Brain microvascular endothelial cell (primary cell): Measurements from ENCODE around the gene RAD18.
A peak's percentile ranks its signal among the peaks of the same experiment; 100 is the strongest.

Experiments
- DNase-seq: peaks from one replicate; pipeline ENCODE4 v3.0.0-alpha.2; 2020
- H3K27ac ChIP-seq: fragments of 250-450 bp; sonication (Bioruptor Pico); 2 replicates; pipeline ENCODE4 v1.5.1; 2020; ENCODE audit warnings: mild to moderate bottlenecking, moderate library complexity
- H3K27me3 ChIP-seq: fragments of 250-450 bp; sonication (Bioruptor Pico); replicated peaks from 2 replicates; pipeline ENCODE4 v1.5.1; 2020; ENCODE audit warnings: mild to moderate bottlenecking
- H3K36me3 ChIP-seq: fragments of 250-450 bp; sonication (Bioruptor Pico); replicated peaks from 2 replicates; pipeline ENCODE4 v1.5.1; 2020; ENCODE audit warnings: mild to moderate bottlenecking
- H3K4me3 ChIP-seq: 2 replicates; pipeline ENCODE4 v1.5.1; 2011; ENCODE audit warnings: low read depth, mild to moderate bottlenecking, control low read depth, low read length, moderate library complexity
- CTCF ChIP-seq: IDR thresholded peaks from 2 replicates; pipeline ENCODE4 v1.5.1; 2011; ENCODE audit warnings: low read depth, mild to moderate bottlenecking, moderate library complexity, low read length, control low read depth, inconsistent platforms; ENCODE audit errors: missing control alignments
- in situ Hi-C: cut with HindIII; loops from 2 replicates; pipeline ENCODE4 v1.10.0; 2017; ENCODE audit warnings: low sequenced_read_pairs, low pct_ligation_motif_present

RAD18 gene

GRCh38 chr3:8968375-8968882 is 5.2 kb upstream of the RAD18 start:
- no peak for DNase-seq
- Histone ChIP-seq H3K36me3 (no peaks in the 10 kb centered on the region), H3K4me3 (no peak overlapping the region), H3K27me3 (peaks cover 2% of the 10 kb centered on the region), H3K27ac (no peak overlapping the region)
- in situ Hi-C loops, result no loop called here
- no peak for TF ChIP-seq CTCF

- no peak for TF ChIP-seq CTCF
- DNase-seq, result no peak
- Histone ChIP-seq H3K4me3 (no peak overlapping the region), H3K27me3 (peaks cover 2% of the 10 kb centered on the region), H3K27ac (no peak overlapping the region), H3K36me3 (no peaks in the 10 kb centered on the region)
- in situ Hi-C loops, result no loop called here
These were observed 4.3 kb upstream of the RAD18 start for GRCh38 chr3:8967553-8967952.

- H3K36me3 ChIP-seq, result no peaks in the 10 kb centered on the region
These were observed 3.6 kb upstream of the RAD18 start for GRCh38 chr3:8966820-8967348.

GRCh38 chr3:8966150-8966819 is 3.0 kb upstream of the RAD18 start:
- H3K36me3 ChIP-seq, result no peaks in the 10 kb centered on the region
- peaks cover 2% of the 10 kb centered on the region for H3K27me3 ChIP-seq
- no peak for DNase-seq
- H3K27ac ChIP-seq, result no peak overlapping the region
- no peak for TF ChIP-seq CTCF
- H3K4me3 ChIP-seq, result no peak overlapping the region
- in situ Hi-C loops, result no loop called here

More at GRCh38 chr3:8966820-8967348, 3.6 kb upstream of the RAD18 start:
- Histone ChIP-seq H3K4me3 (no peak overlapping the region), H3K27ac (no peak overlapping the region), H3K27me3 (peaks cover 2% of the 10 kb centered on the region)
- no peak for DNase-seq
- no peak for TF ChIP-seq CTCF
- in situ Hi-C loops, result no loop called here

- DNase-seq, result peak; percentile 33
- no peaks in the 10 kb centered on the region for H3K36me3 ChIP-seq
- TF ChIP-seq CTCF, result no peak
- H3K4me3 ChIP-seq, result no peak overlapping the region
- in situ Hi-C loops, result no loop called here
- peaks cover 2% of the 10 kb centered on the region for H3K27me3 ChIP-seq
- no peak overlapping the region for H3K27ac ChIP-seq
These were observed 1.4 kb upstream of the RAD18 start for GRCh38 chr3:8964436-8965370.
